Upper lobe of left lung (tissue), 4 donors: ENCODE measurements around the gene FXYD6.

ENCODE experiments used
- EP300 ChIP-seq, 4 donors: sonication (generic); formaldehyde crosslinking; IDR thresholded peaks; one replicate each; pipeline ENCODE4 v1.5.1; 2017; ENCODE audit warnings: antibody characterized with exemption in 4 of 4, control low read depth in 2 of 4
- POLR2A ChIP-seq, 4 donors: fragments of 450-650 bp; IDR thresholded peaks; one replicate each; pipeline ENCODE4 v1.5.1; 2016 to 2017; ENCODE audit warnings: antibody characterized with exemption in 4 of 4, mild to moderate bottlenecking in 2 of 4
- POLR2AphosphoS5 ChIP-seq, 2 donors: sonication (generic); formaldehyde crosslinking; IDR thresholded peaks; one replicate each; pipeline ENCODE4 v1.5.1; 2017; ENCODE audit warnings: antibody characterized with exemption in 2 of 2
- TF ChIP-seq, protein P1 (sequence below), 6 experiments: fragments of 450-650 bp in 4 of 6; fragments of 200-600 bp in 2 of 6; sonication (generic) in 2 of 6; IDR thresholded peaks; one replicate each; pipeline ENCODE4 v1.5.1; 2016 to 2019; ENCODE audit warnings: antibody characterized with exemption in 6 of 6

DNA sequence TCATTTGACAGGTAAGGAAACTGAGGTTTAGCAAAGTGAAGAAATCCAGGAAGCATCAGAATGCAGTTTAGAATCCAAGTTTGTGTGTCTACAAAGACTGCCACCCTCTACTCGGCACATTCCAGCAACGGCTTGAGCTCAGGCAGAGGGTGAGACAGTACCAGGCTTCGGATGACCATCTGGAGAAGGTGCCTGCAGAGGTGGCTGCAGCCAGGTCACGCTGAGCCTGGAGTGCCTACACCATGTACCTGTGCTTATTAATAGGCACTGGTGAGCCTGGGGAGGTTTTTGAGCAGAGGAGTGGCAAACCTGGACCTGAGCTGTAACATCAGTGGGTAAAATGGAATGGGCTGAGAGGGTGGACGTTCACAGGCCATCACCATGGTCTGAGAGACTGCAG is 4.7 kb downstream of the FXYD6 start:
- TF ChIP-seq, protein P1, sequence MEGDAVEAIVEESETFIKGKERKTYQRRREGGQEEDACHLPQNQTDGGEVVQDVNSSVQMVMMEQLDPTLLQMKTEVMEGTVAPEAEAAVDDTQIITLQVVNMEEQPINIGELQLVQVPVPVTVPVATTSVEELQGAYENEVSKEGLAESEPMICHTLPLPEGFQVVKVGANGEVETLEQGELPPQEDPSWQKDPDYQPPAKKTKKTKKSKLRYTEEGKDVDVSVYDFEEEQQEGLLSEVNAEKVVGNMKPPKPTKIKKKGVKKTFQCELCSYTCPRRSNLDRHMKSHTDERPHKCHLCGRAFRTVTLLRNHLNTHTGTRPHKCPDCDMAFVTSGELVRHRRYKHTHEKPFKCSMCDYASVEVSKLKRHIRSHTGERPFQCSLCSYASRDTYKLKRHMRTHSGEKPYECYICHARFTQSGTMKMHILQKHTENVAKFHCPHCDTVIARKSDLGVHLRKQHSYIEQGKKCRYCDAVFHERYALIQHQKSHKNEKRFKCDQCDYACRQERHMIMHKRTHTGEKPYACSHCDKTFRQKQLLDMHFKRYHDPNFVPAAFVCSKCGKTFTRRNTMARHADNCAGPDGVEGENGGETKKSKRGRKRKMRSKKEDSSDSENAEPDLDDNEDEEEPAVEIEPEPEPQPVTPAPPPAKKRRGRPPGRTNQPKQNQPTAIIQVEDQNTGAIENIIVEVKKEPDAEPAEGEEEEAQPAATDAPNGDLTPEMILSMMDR (IDR thresholded peaks at IDR 0.05) = no peak
- TF ChIP-seq EP300 (IDR thresholded peaks at IDR 0.05) = no peak
- no peak for TF ChIP-seq POLR2A (IDR thresholded peaks at IDR 0.05)
- TF ChIP-seq POLR2AphosphoS5 (IDR thresholded peaks at IDR 0.05) = no peak
